NCI-H1105 treated with DMSO at 0.1 percent for 48 hours (cell line): ENCODE data around the gene CRYGB.
"Not testable (repeated sequence)": the region's sequence is repeated elsewhere in the genome, so short reads cannot be mapped to it uniquely, and the experiment has no call there.

Experiments used
- DNase-seq: peaks from one replicate; lab custom pipeline; 2025; lab: John Stamatoyannopoulos, UW

CRYGB gene

DNA sequence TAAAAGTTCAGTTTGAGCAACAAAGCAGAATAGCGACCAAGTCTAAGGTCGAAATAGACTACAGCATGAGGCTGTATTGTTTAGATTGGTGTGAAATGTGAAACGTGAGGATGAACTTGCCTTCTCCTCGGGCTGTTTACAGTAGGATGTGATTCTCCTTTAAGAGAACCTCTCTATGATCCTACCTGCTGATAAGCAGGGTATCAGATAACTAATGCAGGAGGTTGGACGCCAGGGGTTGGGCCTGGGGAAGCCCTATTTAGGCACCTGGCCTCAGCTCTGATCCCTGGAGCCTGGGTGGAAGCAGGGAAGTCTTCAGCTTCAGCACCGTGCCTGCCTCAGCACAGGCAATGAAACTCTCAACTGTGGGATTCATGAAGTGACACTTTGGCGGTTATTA is 33.0 kb downstream of the CRYGB start:
- peak; percentile 34 for DNase-seq

- DNase-seq: not testable (repeated sequence)
Measured at GRCh38 chr2:208112273-208112745, 33.6 kb downstream of the CRYGB start.

GRCh38 chr2:208103616-208104015 is 42.3 kb downstream of the CRYGB start:
- DNase-seq: no peak

GRCh38 chr2:208101716-208102631 is 44.0 kb downstream of the CRYGB start:
- peak; percentile 65 for DNase-seq

DNA sequence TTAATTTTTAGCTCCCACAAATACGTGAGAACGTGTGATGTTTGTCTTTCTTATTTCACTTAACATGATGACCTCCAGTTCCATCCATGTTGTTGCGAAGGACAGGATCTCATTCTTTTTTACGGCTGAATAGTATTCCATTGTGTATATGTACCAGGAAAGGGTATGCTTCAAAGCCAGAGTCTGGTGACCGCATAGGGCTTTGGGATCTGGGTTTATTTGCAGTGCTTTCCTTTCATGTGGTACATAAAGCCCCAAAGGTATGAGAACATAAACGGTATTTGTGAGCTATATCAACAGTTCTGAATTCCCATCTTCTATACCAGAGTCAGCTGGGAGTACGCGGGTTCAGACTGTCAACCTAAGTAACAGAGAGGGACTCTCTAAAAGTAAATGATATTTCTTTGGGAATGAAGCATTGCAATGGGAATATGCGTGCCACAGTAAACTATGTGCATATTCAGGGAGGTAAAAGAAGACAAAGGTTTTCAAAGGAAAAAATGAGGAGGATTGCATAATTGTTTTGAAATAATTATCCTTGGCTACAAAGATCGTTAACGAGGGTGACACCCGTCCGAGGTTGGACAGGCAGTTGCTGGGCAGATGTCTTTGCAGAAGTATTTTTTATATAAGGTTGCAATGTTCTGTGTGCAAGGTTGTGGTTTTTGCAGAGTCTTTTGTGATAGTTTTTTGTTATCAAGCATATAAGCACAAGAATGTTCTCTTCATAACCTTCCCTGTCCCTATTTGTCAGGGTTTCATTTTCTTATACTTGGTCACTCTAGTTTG is 46.1 kb downstream of the CRYGB start:
- DNase-seq: no peak

DNA sequence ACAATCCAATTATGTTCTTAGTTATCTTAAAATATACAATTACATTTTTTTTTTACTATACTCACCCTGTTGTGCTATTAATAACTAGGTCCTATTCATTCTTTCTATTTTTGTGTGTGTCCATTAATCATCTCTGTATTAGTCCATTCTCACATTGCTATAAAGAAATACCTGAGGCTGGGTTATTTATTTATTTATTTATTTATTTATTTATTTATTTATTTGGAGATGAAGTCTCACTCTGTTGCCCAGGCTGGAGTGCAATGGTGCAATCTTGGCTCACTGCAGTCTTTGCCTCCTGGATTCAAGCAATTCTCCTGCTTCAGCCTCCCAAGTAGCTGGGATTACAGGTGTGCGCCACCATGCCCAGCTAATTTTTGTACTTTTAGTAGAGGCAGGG is 47.3 kb downstream of the CRYGB start:
- not testable (repeated sequence) for DNase-seq

GRCh38 chr2:208098267-208098666 is 47.7 kb downstream of the CRYGB start:
- DNase-seq: no peak

DNA sequence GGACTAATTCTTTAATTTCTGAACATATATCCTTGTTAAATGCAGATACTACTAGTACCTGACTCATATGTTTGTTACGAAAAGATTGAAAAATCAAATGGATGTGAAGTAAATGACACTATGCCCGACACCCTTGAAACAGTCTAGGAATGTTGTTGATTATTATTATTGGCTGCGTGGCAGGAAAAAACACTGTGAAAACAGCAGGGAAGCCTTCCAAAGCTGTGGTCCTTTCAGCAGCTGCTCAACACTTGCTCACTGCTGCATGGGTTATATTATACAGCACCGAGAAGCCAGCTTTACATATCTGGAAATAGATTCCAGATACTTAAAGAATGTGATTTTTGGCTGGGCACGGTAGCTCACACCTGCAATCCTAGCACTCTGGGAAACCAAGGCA is 48.2 kb downstream of the CRYGB start:
- DNase-seq: no peak

GRCh38 chr2:208097313-208097712 is 48.6 kb downstream of the CRYGB start:
- DNase-seq: no peak

- no peak for DNase-seq
Measured at GRCh38 chr2:208096080-208096479, 49.9 kb downstream of the CRYGB start.

DNA sequence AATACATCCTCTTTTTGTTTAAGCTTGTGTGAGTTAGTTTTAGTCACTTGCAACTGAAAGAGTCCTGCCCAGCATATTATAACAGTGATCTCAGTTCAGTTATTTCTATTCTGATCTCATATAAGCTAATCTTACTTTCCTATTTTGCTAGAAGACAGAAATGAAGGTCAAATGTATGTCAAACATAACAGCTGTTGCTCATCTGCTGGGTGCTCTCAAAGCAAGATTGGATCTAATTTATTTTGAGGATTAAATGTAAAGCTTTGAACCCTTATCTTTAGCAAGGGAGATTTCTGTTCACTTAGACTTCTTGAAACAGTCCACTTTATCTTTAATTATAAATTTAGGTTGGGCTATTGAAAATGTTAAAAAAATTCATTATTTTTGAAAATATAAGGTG is 52.8 kb downstream of the CRYGB start:
- no peak for DNase-seq
